GM12878 (cell line): ENCODE results near the gene UROD. TPM values are rescaled to one million over a fixed set of nuclear protein-coding genes. Genes with fewer than 3 reads are reported as not detected.

ENCODE experiments used
- ASH2L ChIP-seq: fragments of 300-600, 200-600 bp; sonication (generic); IDR thresholded peaks from 2 replicates; pipeline ENCODE4 v1.6.1; 2017; ENCODE audit warnings: low read depth, mild to moderate bottlenecking, borderline replicate concordance
- BCL3 ChIP-seq: IDR thresholded peaks from 2 replicates; pipeline ENCODE4 v1.6.1; 2011; ENCODE audit warnings: borderline replicate concordance, low read depth, mild to moderate bottlenecking, moderate library complexity, low read length; ENCODE audit not compliant: insufficient read depth, poor library complexity, severe bottlenecking
- DPF2 ChIP-seq: fragments of 450-650 bp; IDR thresholded peaks from 2 replicates; pipeline ENCODE4 v1.6.1; 2017; ENCODE audit warnings: mild to moderate bottlenecking
- ELK1 ChIP-seq: IDR thresholded peaks from 2 replicates; pipeline ENCODE4 v1.6.1; 2012; ENCODE audit warnings: low read depth, low read length, improper control_type of control experiment
- IRF4 ChIP-seq: IDR thresholded peaks from 2 replicates; pipeline ENCODE4 v1.6.1; 2011; ENCODE audit warnings: low read depth, low read length
- JUND ChIP-seq: IDR thresholded peaks from 2 replicates; pipeline ENCODE4 v1.6.1; 2012; ENCODE audit warnings: low read depth, mild to moderate bottlenecking, low read length, improper control_type of control experiment, moderate library complexity
- KAT2A ChIP-seq: conservative IDR thresholded peaks from 2 replicates; pipeline ENCODE4 v1.6.1; 2011; ENCODE audit warnings: low read depth, low read length; ENCODE audit not compliant: control insufficient read depth
- LARP7 ChIP-seq: fragments of 450-650 bp; IDR thresholded peaks from 2 replicates; pipeline ENCODE4 v1.6.1; 2017; ENCODE audit warnings: mild to moderate bottlenecking
- MAX ChIP-seq: IDR thresholded peaks from 2 replicates; pipeline ENCODE4 v1.6.1; 2012; ENCODE audit warnings: low read depth, low read length, improper control_type of control experiment
- MXI1 ChIP-seq: fragments of 150-350 bp; IDR thresholded peaks from 2 replicates; pipeline ENCODE4 v1.6.1; 2011; ENCODE audit warnings: low read depth, mild to moderate bottlenecking, inconsistent platforms, low read length, improper control_type of control experiment
- MYC ChIP-seq: IDR thresholded peaks from 2 replicates; pipeline ENCODE4 v1.6.1; 2011; ENCODE audit warnings: mild to moderate bottlenecking, low read length, moderate library complexity, inconsistent platforms; ENCODE audit not compliant: insufficient read depth, insufficient replicate concordance, insufficient read length, severe bottlenecking
- NBN ChIP-seq: fragments of 450-650 bp; IDR thresholded peaks from 2 replicates; pipeline ENCODE4 v1.6.1; 2016
- NFXL1 ChIP-seq: fragments of 450-650 bp; IDR thresholded peaks from 2 replicates; pipeline ENCODE4 v1.6.1; 2017; ENCODE audit warnings: antibody characterized with exemption, mild to moderate bottlenecking, borderline replicate concordance
- NR2C1 ChIP-seq: fragments of 450-650 bp; IDR thresholded peaks from 2 replicates; pipeline ENCODE4 v1.6.1; 2017; ENCODE audit warnings: antibody characterized with exemption, mild to moderate bottlenecking, moderate library complexity
- RCOR1 ChIP-seq: conservative IDR thresholded peaks from 2 replicates; pipeline ENCODE4 v1.6.1; 2012; ENCODE audit warnings: low read depth, low read length, improper control_type of control experiment
- SMC3 ChIP-seq: IDR thresholded peaks from 2 replicates; pipeline ENCODE4 v1.6.1; 2011; ENCODE audit warnings: low read length, improper control_type of control experiment, borderline replicate concordance
- SRF ChIP-seq, 2 experiments: IDR thresholded peaks; 2 replicates each; pipeline ENCODE4 v1.6.1; 2011; ENCODE audit warnings: low read depth in 2 of 2, low read length in 2 of 2, mild to moderate bottlenecking in 1 of 2, moderate library complexity in 1 of 2
- ZNF24 ChIP-seq: fragments of 450-650 bp; IDR thresholded peaks from 2 replicates; pipeline ENCODE4 v1.6.1; 2017; ENCODE audit warnings: antibody characterized with exemption, mild to moderate bottlenecking
- ZNF274 ChIP-seq: IDR thresholded peaks from one replicate; pipeline ENCODE4 v1.8.0; 2011; ENCODE audit not compliant: insufficient read length, insufficient read depth
- ZNF384 ChIP-seq: IDR thresholded peaks from 2 replicates; pipeline ENCODE4 v1.6.1; 2012; ENCODE audit warnings: low read depth, mild to moderate bottlenecking, low read length, improper control_type of control experiment, borderline replicate concordance
- polyA plus RNA-seq, 11 experiments: library from polyadenylated mRNA; depleted of rRNA in 4 of 11; unstranded in 6 of 11; stranded (reverse) in 5 of 11; fragments of >200 nt; fragmentation: Nextera tagmentation in 4 of 11; fragmentation: Illumina TruSeq in 1 of 11; extraction: Ambion mirVana in 4 of 11; extraction: Trizol in 1 of 11; gene quantifications; 1 replicate in 1 of 11; 2 replicates in 10 of 11; pipeline versions ENCODE4 v1.2.1 to v1.2.3, GENCODE V29; 2011 to 2016; ENCODE audit warnings: inconsistent platforms in 2 of 11, missing spikeins in 2 of 11, low read depth in 1 of 11
- total RNA-seq, 4 experiments: library from RNA; depleted of rRNA in 3 of 4; stranded (reverse); fragments of >200 nt in 3 of 4; fragmentation: Illumina TruSeq in 1 of 4; extraction: Trizol in 1 of 4; gene quantifications; 2 replicates each; pipeline versions ENCODE4 v1.2.1 to v1.2.3, GENCODE V29; 2013 to 2021
- TF ChIP-seq, protein P1 (sequence below), 3 experiments: IDR thresholded peaks in 2 of 3; conservative IDR thresholded peaks in 1 of 3; 2 replicates each; pipeline ENCODE4 v1.5.1; 2011; ENCODE audit warnings: low read depth in 3 of 3, low read length in 3 of 3, mild to moderate bottlenecking in 3 of 3, control low read depth in 2 of 3, moderate library complexity in 2 of 3, inconsistent platforms in 1 of 3, mixed read lengths in 1 of 3; ENCODE audit not compliant: control insufficient read depth in 2 of 3, insufficient read depth in 1 of 3; ENCODE audit errors: extremely low read depth in 1 of 3
- TF ChIP-seq, protein P2 (sequence below): IDR thresholded peaks from 2 replicates; pipeline ENCODE4 v1.6.1; 2011; ENCODE audit warnings: low read depth, low read length, improper control_type of control experiment, borderline replicate concordance

Gene UROD
- total and polyA plus RNA-seq, 10 of the 15 experiments (the other 5 are each of a cell fraction or from before 2014, with no cell fraction given) = 65.8 to 330 (median 102) TPM

- TF ChIP-seq BCL3 (no peak), NBN (no peak), KAT2A (no peak), SMC3 (0 out of 2 replicates have a peak, but pooled peaks have one; percentile 18), LARP7 (0 out of 2 replicates have a peak, but pooled peaks have one; percentile 34), ZNF24 (no peak), SRF (IDR thresholded peaks at IDR 0.05; ENCODE audit: low read depth in 2 of 2, low read length in 2 of 2) (0 out of 4 replicates have a peak, but pooled peaks of 1 of the 2 experiments have one; percentile 74), MAX (peak; percentile 71; the same call in 1 of the 2 replicates), RCOR1 (no peak), NR2C1 (peak; percentile 23; the same call in 1 of the 2 replicates), MXI1 (peak; percentile 92), MYC (no peak), ZNF384 (no peak), ELK1 (peak; percentile 36; the same call in 1 of the 2 replicates), NFXL1 (no peak), DPF2 (no peak), ZNF274 (no peak), IRF4 (no peak), JUND (no peak), ASH2L (no peak)
- TF ChIP-seq, protein P1, sequence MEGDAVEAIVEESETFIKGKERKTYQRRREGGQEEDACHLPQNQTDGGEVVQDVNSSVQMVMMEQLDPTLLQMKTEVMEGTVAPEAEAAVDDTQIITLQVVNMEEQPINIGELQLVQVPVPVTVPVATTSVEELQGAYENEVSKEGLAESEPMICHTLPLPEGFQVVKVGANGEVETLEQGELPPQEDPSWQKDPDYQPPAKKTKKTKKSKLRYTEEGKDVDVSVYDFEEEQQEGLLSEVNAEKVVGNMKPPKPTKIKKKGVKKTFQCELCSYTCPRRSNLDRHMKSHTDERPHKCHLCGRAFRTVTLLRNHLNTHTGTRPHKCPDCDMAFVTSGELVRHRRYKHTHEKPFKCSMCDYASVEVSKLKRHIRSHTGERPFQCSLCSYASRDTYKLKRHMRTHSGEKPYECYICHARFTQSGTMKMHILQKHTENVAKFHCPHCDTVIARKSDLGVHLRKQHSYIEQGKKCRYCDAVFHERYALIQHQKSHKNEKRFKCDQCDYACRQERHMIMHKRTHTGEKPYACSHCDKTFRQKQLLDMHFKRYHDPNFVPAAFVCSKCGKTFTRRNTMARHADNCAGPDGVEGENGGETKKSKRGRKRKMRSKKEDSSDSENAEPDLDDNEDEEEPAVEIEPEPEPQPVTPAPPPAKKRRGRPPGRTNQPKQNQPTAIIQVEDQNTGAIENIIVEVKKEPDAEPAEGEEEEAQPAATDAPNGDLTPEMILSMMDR (IDR thresholded peaks at IDR 0.05 in 2 of 3, conservative IDR thresholded peaks at IDR 0.05 in 1 of 3; ENCODE audit: control insufficient read depth in 2 of 3, extremely low read depth in 1 of 3, insufficient read depth in 1 of 3, low read depth in 3 of 3, low read length in 3 of 3) = no peak
- TF ChIP-seq, protein P2, sequence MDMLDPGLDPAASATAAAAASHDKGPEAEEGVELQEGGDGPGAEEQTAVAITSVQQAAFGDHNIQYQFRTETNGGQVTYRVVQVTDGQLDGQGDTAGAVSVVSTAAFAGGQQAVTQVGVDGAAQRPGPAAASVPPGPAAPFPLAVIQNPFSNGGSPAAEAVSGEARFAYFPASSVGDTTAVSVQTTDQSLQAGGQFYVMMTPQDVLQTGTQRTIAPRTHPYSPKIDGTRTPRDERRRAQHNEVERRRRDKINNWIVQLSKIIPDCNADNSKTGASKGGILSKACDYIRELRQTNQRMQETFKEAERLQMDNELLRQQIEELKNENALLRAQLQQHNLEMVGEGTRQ = peak; percentile 87
Measured at GRCh38 chr1:45011837-45012638, at the start of gene UROD (continued).
